Measurements from ENCODE around the gene PRR23E.

PRR23E gene

GRCh38 chr3:127213381-127213918 lies 20.5 kb downstream of the PRR23E start:
- no peak overlapping the region for H3K27ac Mint-ChIP-seq
- peaks cover 3% of the 10 kb centered on the region for H3K27me3 Mint-ChIP-seq
- H3K9me3 Mint-ChIP-seq: no peaks in the 10 kb centered on the region
- H3K36me3 Mint-ChIP-seq (ENCODE audit: low read depth): no peaks in the 10 kb centered on the region
- H3K4me3 Mint-ChIP-seq: no peak overlapping the region
- intact Hi-C loops (cut with micrococcal nuclease): no loop called here
- H3K4me1 Mint-ChIP-seq (ENCODE audit: low read depth): peaks cover 32% of the 10 kb centered on the region

GRCh38 chr3:127214975-127215374 lies 22.0 kb downstream of the PRR23E start:
- Mint-ChIP-seq H3K4me1 (ENCODE audit: low read depth) (peaks cover 32% of the 10 kb centered on the region), H3K4me3 (no peak overlapping the region), H3K36me3 (ENCODE audit: low read depth) (no peaks in the 10 kb centered on the region), H3K27ac (no peak overlapping the region), H3K9me3 (no peaks in the 10 kb centered on the region), H3K27me3 (peaks cover 3% of the 10 kb centered on the region)
- intact Hi-C loops (cut with micrococcal nuclease): no loop called here

- Mint-ChIP-seq H3K9me3 (no peaks in the 10 kb centered on the region), H3K36me3 (ENCODE audit: low read depth) (no peaks in the 10 kb centered on the region), H3K4me3 (no peak overlapping the region), H3K27ac (no peak overlapping the region), H3K4me1 (ENCODE audit: low read depth) (peaks cover 32% of the 10 kb centered on the region), H3K27me3 (peaks cover 3% of the 10 kb centered on the region)
- intact Hi-C loops (cut with micrococcal nuclease): no loop called here
Observed at GRCh38 chr3:127215714-127216414, 22.9 kb downstream of the PRR23E start.

GRCh38 chr3:127216415-127217261 lies 23.7 kb downstream of the PRR23E start:
- intact Hi-C loops (cut with micrococcal nuclease): no loop called here
- Mint-ChIP-seq H3K27ac (no peak overlapping the region), H3K9me3 (no peaks in the 10 kb centered on the region), H3K4me1 (ENCODE audit: low read depth) (peaks cover 29% of the 10 kb centered on the region), H3K4me3 (no peak overlapping the region), H3K27me3 (peaks cover under 1% of the 10 kb centered on the region), H3K36me3 (ENCODE audit: low read depth) (no peaks in the 10 kb centered on the region)

- no peak overlapping the region for H3K27ac Mint-ChIP-seq
- peaks cover 3% of the 10 kb centered on the region for H3K27me3 Mint-ChIP-seq
- intact Hi-C loops (cut with micrococcal nuclease): no loop called here
- no peaks in the 10 kb centered on the region for H3K36me3 Mint-ChIP-seq (ENCODE audit: low read depth)
- no peaks in the 10 kb centered on the region for H3K9me3 Mint-ChIP-seq
- H3K4me3 Mint-ChIP-seq: no peak overlapping the region
- H3K4me1 Mint-ChIP-seq (ENCODE audit: low read depth): peaks cover 22% of the 10 kb centered on the region
Observed at GRCh38 chr3:127217596-127218453, 24.9 kb downstream of the PRR23E start.

GRCh38 chr3:127218454-127218922 lies 25.6 kb downstream of the PRR23E start:
- Mint-ChIP-seq H3K27me3 (peaks cover 3% of the 10 kb centered on the region), H3K9me3 (no peaks in the 10 kb centered on the region)

GRCh38 chr3:127220497-127220896 lies 27.6 kb downstream of the PRR23E start:
- Mint-ChIP-seq H3K4me3 (no peak overlapping the region), H3K36me3 (ENCODE audit: low read depth) (no peaks in the 10 kb centered on the region), H3K27me3 (peaks cover 3% of the 10 kb centered on the region), H3K9me3 (peaks cover 7% of the 10 kb centered on the region), H3K27ac (no peak overlapping the region), H3K4me1 (ENCODE audit: low read depth) (peaks cover 30% of the 10 kb centered on the region)
- intact Hi-C loops (cut with micrococcal nuclease): no loop called here

More at GRCh38 chr3:127218454-127218922, 25.6 kb downstream of the PRR23E start:
- Mint-ChIP-seq H3K36me3 (ENCODE audit: low read depth) (no peaks in the 10 kb centered on the region), H3K27ac (no peak overlapping the region), H3K4me1 (ENCODE audit: low read depth) (peaks cover 26% of the 10 kb centered on the region), H3K4me3 (no peak overlapping the region)
- intact Hi-C loops (cut with micrococcal nuclease): no loop called here

GRCh38 chr3:127221037-127221436 lies 28.1 kb downstream of the PRR23E start:
- no peak overlapping the region for H3K4me3 Mint-ChIP-seq
- intact Hi-C loops (cut with micrococcal nuclease): no loop called here
- peaks cover 31% of the 10 kb centered on the region for H3K4me1 Mint-ChIP-seq (ENCODE audit: low read depth)
- peaks cover 9% of the 10 kb centered on the region for H3K9me3 Mint-ChIP-seq
- no peak overlapping the region for H3K27ac Mint-ChIP-seq
- no peaks in the 10 kb centered on the region for H3K36me3 Mint-ChIP-seq (ENCODE audit: low read depth)
- H3K27me3 Mint-ChIP-seq: peaks cover 3% of the 10 kb centered on the region

GRCh38 chr3:127221446-127222035 lies 28.6 kb downstream of the PRR23E start:
- peaks cover 3% of the 10 kb centered on the region for H3K27me3 Mint-ChIP-seq
- H3K4me3 Mint-ChIP-seq: no peak overlapping the region
- intact Hi-C loops (cut with micrococcal nuclease): no loop called here
- H3K36me3 Mint-ChIP-seq (ENCODE audit: low read depth): no peaks in the 10 kb centered on the region
- H3K27ac Mint-ChIP-seq: no peak overlapping the region
- peaks cover 9% of the 10 kb centered on the region for H3K9me3 Mint-ChIP-seq
- peaks cover 36% of the 10 kb centered on the region for H3K4me1 Mint-ChIP-seq (ENCODE audit: low read depth)

GRCh38 chr3:127222163-127222562 lies 29.2 kb downstream of the PRR23E start:
- peaks cover 3% of the 10 kb centered on the region for H3K27me3 Mint-ChIP-seq
- intact Hi-C loops (cut with micrococcal nuclease): no loop called here
- peaks cover 43% of the 10 kb centered on the region for H3K4me1 Mint-ChIP-seq (ENCODE audit: low read depth)
- no peaks in the 10 kb centered on the region for H3K36me3 Mint-ChIP-seq (ENCODE audit: low read depth)
- H3K27ac Mint-ChIP-seq: no peak overlapping the region
- H3K9me3 Mint-ChIP-seq: peaks cover 9% of the 10 kb centered on the region
- H3K4me3 Mint-ChIP-seq: no peak overlapping the region

GRCh38 chr3:127222664-127223063 lies 29.7 kb downstream of the PRR23E start:
- H3K4me1 Mint-ChIP-seq (ENCODE audit: low read depth): peaks cover 48% of the 10 kb centered on the region
- no peaks in the 10 kb centered on the region for H3K36me3 Mint-ChIP-seq (ENCODE audit: low read depth)
- no peak overlapping the region for H3K4me3 Mint-ChIP-seq
- H3K27me3 Mint-ChIP-seq: peaks cover 3% of the 10 kb centered on the region
- intact Hi-C loops (cut with micrococcal nuclease): no loop called here
- no peak overlapping the region for H3K27ac Mint-ChIP-seq
- H3K9me3 Mint-ChIP-seq: peaks cover 9% of the 10 kb centered on the region

GRCh38 chr3:127224118-127224517 lies 31.2 kb downstream of the PRR23E start:
- intact Hi-C loops (cut with micrococcal nuclease): no loop called here
- H3K4me1 Mint-ChIP-seq (ENCODE audit: low read depth): peaks cover 51% of the 10 kb centered on the region
- H3K9me3 Mint-ChIP-seq: peaks cover 9% of the 10 kb centered on the region
- peaks cover 3% of the 10 kb centered on the region for H3K27me3 Mint-ChIP-seq
- H3K27ac Mint-ChIP-seq: peak overlapping the region; percentile 84
- no peaks in the 10 kb centered on the region for H3K36me3 Mint-ChIP-seq (ENCODE audit: low read depth)
- H3K4me3 Mint-ChIP-seq: peak overlapping the region; percentile 73

GRCh38 chr3:127226457-127226856 lies 33.5 kb downstream of the PRR23E start:
- H3K9me3 Mint-ChIP-seq: peaks cover 18% of the 10 kb centered on the region
- intact Hi-C loops (cut with micrococcal nuclease): no loop called here
- peak overlapping the region; percentile 68 for H3K4me3 Mint-ChIP-seq
- H3K36me3 Mint-ChIP-seq (ENCODE audit: low read depth): no peaks in the 10 kb centered on the region
- peaks cover 61% of the 10 kb centered on the region for H3K4me1 Mint-ChIP-seq (ENCODE audit: low read depth)
- peak overlapping the region; percentile 71 for H3K27ac Mint-ChIP-seq
- peaks cover 3% of the 10 kb centered on the region for H3K27me3 Mint-ChIP-seq
